Measurements from ENCODE around the gene PCYT1B. TPM values are rescaled to one million over a fixed set of nuclear protein-coding genes. Genes with fewer than 3 reads are reported as not detected.

Gene PCYT1B
- total and polyA plus RNA-seq, 2 of the 13 experiments (the other 11 are each of a cell fraction or from before 2014, with no cell fraction given): 6.1 to 9.2 TPM

- no peak overlapping the region for H3K4me3 ChIP-seq (replicated peaks in 1 of 3; ENCODE audit: insufficient read depth in 1 of 3, low read depth in 2 of 3, low read length in 3 of 3)
- ATAC-seq: no peak
- peaks cover 14% of the 10 kb centered on the region for H3K4me1 ChIP-seq (ENCODE audit: insufficient read depth, low read length)
- no peaks in the 10 kb centered on the region for H3K27me3 ChIP-seq (ENCODE audit: control insufficient read depth in 1 of 2, insufficient read depth in 2 of 2, low read length in 2 of 2)
- intact Hi-C loops (cut with micrococcal nuclease; ENCODE audit: unreplicated experiment): no loop called here
- no peaks in the 10 kb centered on the region for H3K9me3 ChIP-seq (ENCODE audit: low read length)
- H3K79me2 ChIP-seq (ENCODE audit: insufficient read depth, low read length): no peaks in the 10 kb centered on the region
- no TSS peak for BruUV-seq (replicated peaks)
- DNase-seq (ENCODE audit: low spot score): no peak
- no peaks in the 10 kb centered on the region; a peak in 1 of 5 replicates for H3K36me3 ChIP-seq (replicated peaks in 1 of 2; ENCODE audit: control insufficient read depth in 1 of 2, insufficient read depth in 2 of 2, low read length in 2 of 2)
- POLR2A ChIA-PET: no interaction called here
- no peak overlapping the region for H3K9ac ChIP-seq (ENCODE audit: insufficient read depth, low read depth, low read length)
- H3K27ac ChIP-seq (ENCODE audit: extremely low read length, insufficient read depth, low read length): no peak overlapping the region
- H3K4me2 ChIP-seq (ENCODE audit: low read depth, low read length): no peak overlapping the region
- no peak for FAIRE-seq
- in situ Hi-C loops (cut with HindIII; ENCODE audit: extremely low pct_ligation_motif_present, low pct_unique_long_range_greater_than_20kb): no loop called here
- WGBS (ENCODE audit: low lambda C conversion rate): 91% methylated on average over 1 of the region's 1 CpG
- CTCF ChIA-PET (ENCODE audit: low intra/inter-chr PET ratio, low total read pairs): no interaction called here
- no peaks in the 10 kb centered on the region for H4K20me1 ChIP-seq (ENCODE audit: insufficient read depth, low read length)
- TF ChIP-seq ZBTB38 (CRISPR knock-in tag; IDR thresholded peaks at IDR 0.05) (no peak), ZNF282 (IDR thresholded peaks at IDR 0.05; ENCODE audit: partially characterized antibody) (no peak), ZNF629 (CRISPR knock-in tag; conservative IDR thresholded peaks at IDR 0.05) (no peak), ZNF432 (CRISPR knock-in tag; IDR thresholded peaks at IDR 0.05; ENCODE audit: borderline replicate concordance) (no peak), NPAS2 (CRISPR knock-in tag; IDR thresholded peaks at IDR 0.05; ENCODE audit: borderline replicate concordance) (no peak), YEATS2 (CRISPR knock-in tag; IDR thresholded peaks at IDR 0.05; ENCODE audit: borderline replicate concordance) (no peak), RFXANK (CRISPR knock-in tag; IDR thresholded peaks at IDR 0.05) (no peak), TBX2 (CRISPR knock-in tag; IDR thresholded peaks at IDR 0.05; ENCODE audit: borderline replicate concordance) (no peak), ZNF737 (CRISPR knock-in tag; IDR thresholded peaks at IDR 0.05; ENCODE audit: borderline replicate concordance) (no peak), ZNF709 (CRISPR knock-in tag; IDR thresholded peaks at IDR 0.05) (no peak), RXRB (CRISPR knock-in tag; IDR thresholded peaks at IDR 0.05; ENCODE audit: borderline replicate concordance) (no peak), BRF2 (CRISPR knock-in tag; IDR thresholded peaks at IDR 0.05) (no peak), ZNF235 (CRISPR knock-in tag; IDR thresholded peaks at IDR 0.05; ENCODE audit: borderline replicate concordance) (no peak), ZFP90 (CRISPR knock-in tag; IDR thresholded peaks at IDR 0.05; ENCODE audit: borderline replicate concordance) (no peak), ZNF790 (CRISPR knock-in tag; IDR thresholded peaks at IDR 0.05; ENCODE audit: borderline replicate concordance) (no peak)
- TF ChIP-seq, protein P1, sequence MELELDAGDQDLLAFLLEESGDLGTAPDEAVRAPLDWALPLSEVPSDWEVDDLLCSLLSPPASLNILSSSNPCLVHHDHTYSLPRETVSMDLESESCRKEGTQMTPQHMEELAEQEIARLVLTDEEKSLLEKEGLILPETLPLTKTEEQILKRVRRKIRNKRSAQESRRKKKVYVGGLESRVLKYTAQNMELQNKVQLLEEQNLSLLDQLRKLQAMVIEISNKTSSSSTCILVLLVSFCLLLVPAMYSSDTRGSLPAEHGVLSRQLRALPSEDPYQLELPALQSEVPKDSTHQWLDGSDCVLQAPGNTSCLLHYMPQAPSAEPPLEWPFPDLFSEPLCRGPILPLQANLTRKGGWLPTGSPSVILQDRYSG (CRISPR knock-in tag; IDR thresholded peaks at IDR 0.05): no peak
- TF ChIP-seq, protein P2, sequence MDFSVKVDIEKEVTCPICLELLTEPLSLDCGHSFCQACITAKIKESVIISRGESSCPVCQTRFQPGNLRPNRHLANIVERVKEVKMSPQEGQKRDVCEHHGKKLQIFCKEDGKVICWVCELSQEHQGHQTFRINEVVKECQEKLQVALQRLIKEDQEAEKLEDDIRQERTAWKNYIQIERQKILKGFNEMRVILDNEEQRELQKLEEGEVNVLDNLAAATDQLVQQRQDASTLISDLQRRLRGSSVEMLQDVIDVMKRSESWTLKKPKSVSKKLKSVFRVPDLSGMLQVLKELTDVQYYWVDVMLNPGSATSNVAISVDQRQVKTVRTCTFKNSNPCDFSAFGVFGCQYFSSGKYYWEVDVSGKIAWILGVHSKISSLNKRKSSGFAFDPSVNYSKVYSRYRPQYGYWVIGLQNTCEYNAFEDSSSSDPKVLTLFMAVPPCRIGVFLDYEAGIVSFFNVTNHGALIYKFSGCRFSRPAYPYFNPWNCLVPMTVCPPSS (IDR thresholded peaks at IDR 0.05): no peak
- H2AFZ ChIP-seq (ENCODE audit: low read length): no peak overlapping the region
Observed at GRCh38 chrX:24603191-24603590, 44.0 kb downstream of the PCYT1B start.

Measured in HepG2 (cell line).